Natural killer cell treated with Interleukin-12 subunit alpha and Interleukin-12 subunit beta and Interleukin-15 and Interleukin-18, amount 100 ng/mL, for 72 hours (primary cell): Measurements from ENCODE around the gene BEST2. TPM values are rescaled to one million over a fixed set of nuclear protein-coding genes. Genes with fewer than 3 reads are reported as not detected.

Experiments
- ATAC-seq, 2 donors: fragments of 150-1000 bp; cut with Tn5 transposase in 1 of 2; sonication (Bioruptor Pico), chemical (Tn5 transposase) in 1 of 2; 2 replicates each; pipeline ENCODE4 v1.10.0; 2021
- DNase-seq: peaks from one replicate; pipeline ENCODE4 v3.0.0; 2022; ENCODE audit warnings: low spot score
- H3K27ac Mint-ChIP-seq, 2 donors: 1 replicate in 1 of 2; 2 replicates in 1 of 2; pipeline ENCODE4 v1.8.0; 2022; ENCODE audit warnings: mixed read lengths in 2 of 2, mild to moderate bottlenecking in 1 of 2, moderate library complexity in 1 of 2
- H3K27me3 Mint-ChIP-seq, 2 donors: 1 replicate in 1 of 2; 2 replicates in 1 of 2; pipeline ENCODE4 v1.8.0; 2022; ENCODE audit warnings: mixed read lengths in 2 of 2
- H3K36me3 Mint-ChIP-seq: one replicate; pipeline ENCODE4 v1.8.0; 2022; ENCODE audit warnings: mixed read lengths
- H3K4me1 Mint-ChIP-seq, 2 donors: 1 replicate in 1 of 2; 2 replicates in 1 of 2; pipeline ENCODE4 v1.8.0; 2022; ENCODE audit warnings: low read depth in 2 of 2, mixed read lengths in 2 of 2, mild to moderate bottlenecking in 1 of 2
- H3K4me3 Mint-ChIP-seq: one replicate; pipeline ENCODE4 v1.8.0; 2022; ENCODE audit warnings: mixed read lengths
- H3K9me3 Mint-ChIP-seq: 2 replicates; pipeline ENCODE4 v1.8.0; 2022; ENCODE audit warnings: mixed read lengths
- total RNA-seq, 2 donors: library from RNA; stranded (reverse); gene quantifications; one replicate each; pipeline ENCODE4 v1.2.3, GENCODE V29; 2022

The BEST2 gene
- total RNA-seq, 2 donors from 2014 or later: not detected

DNA sequence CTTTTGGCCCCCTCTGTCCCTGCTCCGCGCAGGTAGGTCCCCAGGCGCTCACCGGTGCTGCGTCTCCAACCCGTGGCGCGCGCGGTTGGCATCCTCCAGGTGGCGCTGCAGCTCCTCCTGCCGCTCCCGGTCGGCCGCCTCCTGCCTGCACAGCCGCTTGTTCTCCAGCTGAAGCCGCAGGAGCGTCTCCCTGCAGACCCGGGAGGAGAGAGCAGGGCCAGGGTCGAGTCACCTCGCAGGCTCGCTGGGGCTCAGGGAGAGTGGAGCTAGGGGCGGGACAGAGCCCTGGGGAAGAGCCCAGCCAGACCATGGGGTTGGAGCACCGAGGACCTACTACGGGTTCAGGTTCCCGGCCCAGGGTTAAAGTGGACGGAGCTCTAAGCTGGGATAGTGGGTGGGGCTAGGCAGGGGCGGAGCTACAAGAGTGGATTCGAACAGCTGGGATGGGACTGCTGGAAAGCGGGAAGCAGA is 14.5 kb downstream of the BEST2 start:
- Mint-ChIP-seq H3K4me3 (peak overlapping the region; percentile 27), H3K4me1 (no peaks in the 10 kb centered on the region), H3K27ac (no peak overlapping the region), H3K9me3 (no peaks in the 10 kb centered on the region), H3K27me3 (no peaks in the 10 kb centered on the region), H3K36me3 (no peaks in the 10 kb centered on the region)
- DNase-seq (peak; percentile 84), ATAC-seq (peak; percentile 81 to 90)

- Mint-ChIP-seq H3K4me3 (no peak overlapping the region), H3K27me3 (no peaks in the 10 kb centered on the region), H3K27ac (no peak overlapping the region), H3K9me3 (no peaks in the 10 kb centered on the region), H3K36me3 (no peaks in the 10 kb centered on the region), H3K4me1 (no peaks in the 10 kb centered on the region)
- DNase-seq (no peak), ATAC-seq (no peak)
These were observed 15.6 kb downstream of the BEST2 start for GRCh38 chr19:12767150-12767549.

DNA sequence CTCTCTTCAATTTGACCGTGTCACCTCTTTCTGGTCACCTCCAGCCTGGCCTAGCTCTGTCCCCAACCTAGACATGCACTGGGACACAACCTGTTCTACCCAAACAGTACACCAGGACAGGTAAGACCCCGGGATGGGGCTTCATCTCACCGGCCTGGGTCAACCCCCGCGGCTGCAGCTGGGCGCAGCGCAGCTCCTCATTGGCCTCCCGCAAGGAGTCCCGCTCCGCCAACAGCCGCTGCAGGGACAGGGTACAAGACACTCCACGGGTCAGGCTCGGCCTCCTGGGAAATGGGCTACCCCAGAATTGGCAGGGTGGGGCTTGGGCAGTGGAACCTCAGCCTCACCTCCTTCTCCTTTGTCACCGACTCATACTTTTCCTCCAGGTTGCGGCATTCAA is 16.1 kb downstream of the BEST2 start:
- Mint-ChIP-seq H3K27me3 (no peaks in the 10 kb centered on the region), H3K4me1 (no peaks in the 10 kb centered on the region), H3K36me3 (no peaks in the 10 kb centered on the region), H3K27ac (no peak overlapping the region), H3K9me3 (no peaks in the 10 kb centered on the region), H3K4me3 (no peak overlapping the region)
- DNase-seq (no peak), ATAC-seq (no peak)

GRCh38 chr19:12769689-12770088 is 18.1 kb downstream of the BEST2 start:
- Mint-ChIP-seq H3K36me3 (no peaks in the 10 kb centered on the region), H3K27me3 (no peaks in the 10 kb centered on the region), H3K4me3 (no peak overlapping the region), H3K27ac (no peak overlapping the region), H3K9me3 (no peaks in the 10 kb centered on the region), H3K4me1 (peaks cover 6% of the 10 kb centered on the region in 2 donors)
- peak in 1 of 2 donors; percentile 25 for ATAC-seq
- DNase-seq: no peak

GRCh38 chr19:12770922-12771321 is 19.3 kb downstream of the BEST2 start:
- Mint-ChIP-seq H3K27me3 (no peaks in the 10 kb centered on the region), H3K4me1 (peaks cover 6% of the 10 kb centered on the region in 2 donors)

DNA sequence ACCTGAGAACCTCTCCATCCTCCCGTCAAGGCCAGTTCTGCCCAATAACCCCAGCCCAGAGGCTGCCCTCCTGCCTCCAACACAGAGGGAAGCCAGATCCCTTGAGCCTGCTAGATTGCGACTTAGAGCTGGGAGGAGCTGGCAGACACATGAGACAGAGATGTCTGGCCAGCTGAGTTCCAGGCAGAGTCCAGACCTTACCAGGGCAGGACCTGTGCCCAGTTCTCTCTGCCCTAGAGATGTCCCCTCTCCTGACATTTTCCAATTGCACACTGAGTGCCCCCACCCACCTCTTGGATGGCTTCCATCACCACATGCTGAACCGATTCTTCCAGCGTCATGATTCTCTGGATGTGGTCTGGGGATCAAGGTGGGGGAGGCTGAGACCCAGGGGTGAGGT is 20.7 kb downstream of the BEST2 start:
- H3K27me3 Mint-ChIP-seq: no peaks in the 10 kb centered on the region
- H3K4me3 Mint-ChIP-seq: no peak overlapping the region
- DNase-seq: no peak
- H3K27ac Mint-ChIP-seq: no peak overlapping the region
- H3K4me1 Mint-ChIP-seq: peaks cover 6 to 7% of the 10 kb centered on the region in 2 donors
- H3K36me3 Mint-ChIP-seq: no peaks in the 10 kb centered on the region
- no peaks in the 10 kb centered on the region for H3K9me3 Mint-ChIP-seq
- ATAC-seq: no peak

More at GRCh38 chr19:12770922-12771321, 19.3 kb downstream of the BEST2 start:
- DNase-seq: no peak
- ATAC-seq: no peak
- Mint-ChIP-seq H3K9me3 (no peaks in the 10 kb centered on the region), H3K4me3 (no peak overlapping the region), H3K36me3 (no peaks in the 10 kb centered on the region), H3K27ac (no peak overlapping the region)

DNA sequence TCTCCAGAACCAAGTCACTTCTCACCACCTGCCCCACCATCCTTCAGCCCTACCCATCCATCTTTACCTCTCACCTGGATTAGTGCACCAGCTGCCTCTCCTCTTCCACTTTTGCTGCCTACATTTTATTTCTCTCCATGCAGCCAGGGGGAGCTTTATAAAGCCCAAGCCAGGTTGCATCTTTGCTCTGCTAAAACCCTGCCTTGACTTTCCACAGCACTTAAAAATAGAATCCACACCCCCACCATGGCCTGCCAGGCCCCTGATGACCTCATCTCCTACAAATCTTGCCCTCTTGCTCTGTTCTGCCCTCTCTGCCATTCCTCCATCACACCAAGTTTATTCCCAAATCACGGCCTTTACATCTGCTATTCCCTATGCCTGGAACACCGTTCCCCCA is 22.0 kb downstream of the BEST2 start:
- Mint-ChIP-seq H3K27ac (no peak overlapping the region), H3K9me3 (no peaks in the 10 kb centered on the region), H3K4me3 (no peak overlapping the region), H3K4me1 (peaks cover 10 to 17% of the 10 kb centered on the region in 2 donors), H3K27me3 (no peaks in the 10 kb centered on the region), H3K36me3 (no peaks in the 10 kb centered on the region)
- ATAC-seq (no peak), DNase-seq (no peak)

DNA sequence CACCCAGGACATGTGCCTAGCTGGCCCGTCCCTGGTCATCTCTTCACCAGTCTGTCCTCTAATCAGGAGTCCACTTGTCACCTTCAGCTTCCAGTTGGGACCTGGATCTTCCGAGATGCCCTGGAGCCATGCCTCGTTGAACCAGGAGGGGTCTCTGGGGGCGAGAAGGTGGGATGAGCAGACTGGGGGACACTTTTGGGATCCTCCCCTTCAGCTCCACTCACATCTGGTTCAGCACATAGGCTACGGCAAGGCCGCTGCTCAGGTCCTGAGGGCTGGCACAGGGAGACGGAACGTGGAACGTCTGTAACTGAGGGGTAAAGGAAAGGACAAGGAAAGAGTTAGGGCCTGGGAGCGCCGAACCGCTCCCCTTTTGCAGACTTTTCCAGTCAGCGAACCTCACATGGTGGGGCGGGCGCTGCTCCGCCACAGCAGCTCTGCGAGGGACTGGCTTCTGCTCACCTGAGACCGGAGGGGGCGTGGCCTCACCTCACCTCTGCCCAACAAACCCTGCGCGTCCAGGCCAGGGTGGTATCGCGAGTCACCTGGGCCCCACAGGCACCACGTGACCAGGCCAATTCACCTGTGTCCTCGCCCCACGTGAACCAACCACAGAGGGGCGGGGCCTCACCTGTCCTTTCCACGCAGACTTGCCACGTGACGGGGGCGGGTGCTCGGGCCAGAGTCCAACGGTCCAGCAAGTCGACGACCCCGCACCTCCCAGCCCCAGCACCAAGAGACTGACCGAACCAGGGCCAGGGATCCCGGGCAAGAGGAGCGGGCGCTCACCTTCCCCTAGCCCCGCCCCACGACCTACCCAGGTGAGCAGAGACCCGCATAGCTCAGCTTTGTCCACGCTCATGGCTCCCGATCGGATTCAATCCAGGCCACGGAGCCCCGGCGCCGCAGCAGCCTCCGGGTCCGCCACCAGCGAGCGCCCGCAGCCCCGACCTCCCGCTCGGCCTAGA is 23.3 kb downstream of the BEST2 start, which contains the start of gene HOOK2:
TSS of gene HOOK2 (minus strand) at position 965 of the 968 bp plus-strand sequence. CDS start at position 862, 103 bp downstream.
- H3K9me3 Mint-ChIP-seq: no peaks in the 10 kb centered on the region
- H3K4me1 Mint-ChIP-seq: peaks cover 20 to 25% of the 10 kb centered on the region in 2 donors
- peak within 1 kb of the TSS; percentile 43 to 70 for H3K27ac Mint-ChIP-seq
- DNase-seq (no peak), ATAC-seq (no peak)
- H3K4me3 Mint-ChIP-seq: peak within 1 kb of the TSS; percentile 78
- no peaks in the 10 kb centered on the region for H3K36me3 Mint-ChIP-seq
- no peaks in the 10 kb centered on the region for H3K27me3 Mint-ChIP-seq

DNA sequence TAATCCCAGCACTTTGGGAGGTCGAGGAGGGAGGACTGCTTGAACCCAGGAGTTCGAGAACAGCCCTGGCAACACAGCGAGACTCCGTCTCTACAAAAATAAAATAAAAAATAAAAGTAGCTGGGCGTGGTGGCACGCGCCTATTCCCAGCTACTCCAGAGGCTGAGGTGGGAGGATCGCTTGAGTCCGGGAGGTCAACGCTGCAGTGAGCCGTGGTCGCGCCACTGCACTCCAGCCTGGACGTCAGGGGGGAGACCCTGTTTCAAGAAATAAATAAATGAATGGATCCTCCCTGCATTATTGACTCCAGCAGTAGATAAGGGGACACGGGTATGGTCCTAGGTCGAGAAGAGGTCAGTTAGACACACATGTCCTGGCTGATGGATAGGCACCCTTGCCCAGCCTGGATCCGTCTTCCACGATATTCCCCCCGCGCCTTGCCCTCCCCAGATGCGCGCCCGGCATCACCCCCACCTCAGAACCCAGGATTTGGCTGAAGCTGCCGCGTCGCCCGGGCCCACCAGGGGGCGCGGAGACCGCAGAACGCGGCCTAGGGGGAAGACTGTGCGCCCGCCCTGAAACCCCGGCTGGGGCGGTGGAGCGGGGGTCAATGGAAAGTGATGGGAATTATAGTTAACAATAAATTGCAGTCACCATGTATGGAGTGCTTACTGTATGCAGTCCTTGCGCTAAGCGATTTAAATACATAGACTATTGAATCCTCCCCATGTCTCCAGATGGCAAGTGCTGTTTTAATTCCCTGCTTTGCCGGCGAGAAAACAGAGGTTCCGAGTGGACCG is 25.8 kb downstream of the BEST2 start:
- Mint-ChIP-seq H3K27ac (peak overlapping the region; percentile 82 to 92), H3K9me3 (no peaks in the 10 kb centered on the region), H3K27me3 (no peaks in the 10 kb centered on the region), H3K4me3 (peak overlapping the region; percentile 92), H3K36me3 (no peaks in the 10 kb centered on the region), H3K4me1 (peaks cover 29 to 30% of the 10 kb centered on the region in 2 donors)
- DNase-seq: peak; percentile 87
- peak; percentile 56 to 65 for ATAC-seq

DNA sequence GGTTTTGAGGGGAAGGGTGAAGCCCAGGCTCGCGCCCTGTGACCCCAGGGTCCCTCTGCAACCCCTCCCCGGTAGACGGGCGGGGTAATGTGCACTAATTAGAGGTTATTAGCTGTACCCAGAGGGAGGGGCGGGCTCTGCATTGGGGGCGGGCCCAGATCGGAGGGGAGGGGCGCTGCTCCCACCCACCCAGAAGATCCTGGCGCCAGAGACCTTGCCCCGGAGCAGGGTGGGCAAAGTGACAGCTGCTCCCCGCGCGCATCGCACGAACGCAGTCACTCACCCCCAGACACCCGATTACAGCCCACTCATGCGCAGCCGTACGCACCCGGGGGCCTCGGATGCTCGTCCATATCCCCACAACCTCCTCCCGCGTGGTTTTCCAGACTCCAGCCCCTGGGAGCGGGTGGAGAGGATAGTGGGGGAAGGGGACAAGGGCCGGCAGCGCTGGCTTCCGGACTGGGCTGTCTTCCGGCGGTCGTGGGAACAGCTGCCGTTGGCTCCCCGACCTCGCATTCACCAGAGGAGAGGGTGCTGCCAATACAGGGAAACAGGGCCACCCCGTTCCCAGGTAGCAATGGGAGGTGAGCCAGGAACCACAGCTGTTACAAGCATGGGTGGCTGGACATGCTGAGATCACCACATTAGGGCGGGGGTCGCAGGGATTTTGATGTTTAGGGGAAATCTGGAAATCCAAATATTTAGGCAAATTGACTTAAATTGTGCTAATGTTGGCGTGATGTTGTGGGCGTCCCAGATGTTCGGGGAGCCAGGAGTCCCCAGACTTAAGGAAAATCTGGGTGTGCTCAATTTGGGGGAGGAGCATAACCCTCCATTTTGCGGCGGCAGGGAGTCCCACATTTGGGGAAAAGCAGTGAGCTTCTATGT is 26.7 kb downstream of the BEST2 start:
- ATAC-seq (no peak), DNase-seq (peak; percentile 76)
- Mint-ChIP-seq H3K4me1 (peaks cover 29 to 30% of the 10 kb centered on the region in 2 donors), H3K27ac (peak overlapping the region; percentile 82 to 92), H3K36me3 (no peaks in the 10 kb centered on the region), H3K4me3 (peak overlapping the region; percentile 92), H3K9me3 (no peaks in the 10 kb centered on the region), H3K27me3 (no peaks in the 10 kb centered on the region)

GRCh38 chr19:12778905-12779161 is 27.2 kb downstream of the BEST2 start:
- Mint-ChIP-seq H3K27me3 (no peaks in the 10 kb centered on the region), H3K36me3 (no peaks in the 10 kb centered on the region), H3K4me1 (peaks cover 26 to 29% of the 10 kb centered on the region in 2 donors), H3K27ac (peak overlapping the region; percentile 82 to 92), H3K4me3 (peak overlapping the region; percentile 92), H3K9me3 (no peaks in the 10 kb centered on the region)
- no peak for ATAC-seq
- DNase-seq: no peak

- no peaks in the 10 kb centered on the region for H3K36me3 Mint-ChIP-seq
- peak overlapping the region; percentile 92 for H3K4me3 Mint-ChIP-seq
- H3K27me3 Mint-ChIP-seq: no peaks in the 10 kb centered on the region
- peaks cover 25 to 28% of the 10 kb centered on the region in 2 donors for H3K4me1 Mint-ChIP-seq
- H3K9me3 Mint-ChIP-seq: no peaks in the 10 kb centered on the region
- ATAC-seq (no peak), DNase-seq (no peak)
- H3K27ac Mint-ChIP-seq: peak overlapping the region; percentile 82 to 92
These were observed 27.8 kb downstream of the BEST2 start for GRCh38 chr19:12779162-12779993.

- H3K27ac Mint-ChIP-seq: peak overlapping the region in 1 of 2 donors; percentile 81
- H3K4me3 Mint-ChIP-seq: peak overlapping the region; percentile 84
- DNase-seq (no peak), ATAC-seq (no peak)
- H3K27me3 Mint-ChIP-seq: no peaks in the 10 kb centered on the region
- no peaks in the 10 kb centered on the region for H3K9me3 Mint-ChIP-seq
- H3K4me1 Mint-ChIP-seq: peaks cover 25 to 26% of the 10 kb centered on the region in 2 donors
- H3K36me3 Mint-ChIP-seq: no peaks in the 10 kb centered on the region
These were observed 30.5 kb downstream of the BEST2 start for GRCh38 chr19:12782174-12782423.
